OCI-LY3 (cell line): ENCODE data around the gene STAT3.

Experiments used
- CTCF ChIP-seq: fragments of 200-600, 300-600 bp; sonication (generic); IDR thresholded peaks from 2 replicates; pipeline ENCODE4 v1.5.1; 2014; ENCODE audit warnings: antibody characterized with exemption, low read length, low read depth
- EZH2phosphoT487 ChIP-seq: fragments of 200-600 bp; shearing (Covaris generic); IDR thresholded peaks from 2 replicates; pipeline ENCODE4 v1.6.1; 2018; ENCODE audit warnings: antibody characterized with exemption, mixed run types, low read depth

GRCh38 chr17:42307362-42307927, 80.8 kb downstream of the STAT3 start:
- TF ChIP-seq CTCF (no peak), EZH2phosphoT487 (no peak)
